GM19452 (cell line): ENCODE results near the gene SMYD3.

Experiments
- ATAC-seq: cut with Tn5 transposase; IDR thresholded peaks from one replicate; pipeline ENCODE4 v1.9.1; 2021; ENCODE audit not compliant: unreplicated experiment

The SMYD3 gene

DNA sequence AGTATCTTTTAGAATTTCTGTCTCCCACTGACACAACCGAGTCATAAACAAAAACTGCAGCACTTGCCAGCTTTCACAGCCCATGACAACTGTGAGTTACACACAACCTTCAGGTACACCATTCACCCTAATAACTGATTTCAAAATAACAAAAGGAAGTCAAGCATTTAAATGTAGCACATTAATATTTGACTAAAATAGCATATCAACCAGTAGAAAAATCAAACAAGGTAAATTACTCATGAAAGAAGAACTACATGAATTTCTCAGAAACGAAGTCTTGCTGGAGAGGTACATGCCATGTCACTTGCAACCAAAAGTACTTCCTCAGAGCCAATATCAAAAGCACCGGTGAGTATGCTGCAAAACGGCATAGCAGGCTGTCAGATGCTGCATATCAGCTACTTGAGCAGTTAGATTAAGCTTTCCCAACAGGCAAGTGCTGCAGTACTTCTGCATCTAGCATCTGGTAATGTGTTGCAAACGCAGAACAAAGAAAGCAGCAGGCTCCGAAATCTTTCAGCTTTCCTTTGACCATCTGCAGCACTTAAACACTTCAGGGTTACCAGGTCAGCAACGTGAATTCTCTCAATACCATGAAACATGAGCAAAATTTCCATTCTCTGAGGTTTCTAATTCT is 223.2 kb downstream of the SMYD3 start:
- no peak for ATAC-seq

GRCh38 chr1:246281639-246282038 is 225.4 kb downstream of the SMYD3 start:
- no peak for ATAC-seq

DNA sequence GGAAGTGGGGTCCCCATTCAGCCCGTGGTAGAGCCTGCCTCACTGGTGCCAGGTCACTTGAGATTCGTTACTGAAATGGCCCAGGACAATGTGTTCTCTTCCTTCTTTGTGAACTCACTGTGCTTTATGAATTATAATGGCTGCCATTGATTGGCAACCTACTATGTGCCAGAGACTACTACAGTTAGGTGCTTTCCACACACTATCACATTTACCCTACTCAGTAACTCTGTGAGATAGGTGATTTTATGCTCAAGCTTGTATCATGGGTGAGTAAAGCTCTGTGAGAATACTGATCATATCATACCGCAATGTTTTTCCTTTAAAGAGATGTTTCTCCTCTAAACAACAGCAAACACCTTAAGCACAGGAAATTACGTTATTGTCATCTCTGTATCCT is 225.9 kb downstream of the SMYD3 start:
- no peak for ATAC-seq

DNA sequence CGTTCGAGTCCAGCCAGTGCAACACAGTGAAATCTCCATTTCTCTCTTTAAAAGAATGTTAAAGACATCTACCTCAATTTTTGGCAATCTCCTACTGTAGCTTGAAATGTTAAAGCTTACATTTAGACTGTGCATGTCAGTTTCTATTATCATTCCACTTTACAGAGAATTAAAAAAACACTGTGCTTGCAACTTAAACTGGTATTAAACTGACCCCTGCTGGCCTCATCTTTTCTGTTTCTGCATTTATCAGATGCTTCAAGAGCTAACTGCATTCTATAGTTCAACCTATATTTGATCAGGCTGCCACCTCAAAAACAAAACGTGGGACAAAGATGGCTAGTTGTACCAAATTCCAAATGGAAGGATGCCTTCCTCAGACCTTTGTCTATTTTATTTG is 226.5 kb downstream of the SMYD3 start:
- ATAC-seq, result no peak

- ATAC-seq, result no peak
These were observed 227.7 kb downstream of the SMYD3 start for GRCh38 chr1:246279402-246279801.

DNA sequence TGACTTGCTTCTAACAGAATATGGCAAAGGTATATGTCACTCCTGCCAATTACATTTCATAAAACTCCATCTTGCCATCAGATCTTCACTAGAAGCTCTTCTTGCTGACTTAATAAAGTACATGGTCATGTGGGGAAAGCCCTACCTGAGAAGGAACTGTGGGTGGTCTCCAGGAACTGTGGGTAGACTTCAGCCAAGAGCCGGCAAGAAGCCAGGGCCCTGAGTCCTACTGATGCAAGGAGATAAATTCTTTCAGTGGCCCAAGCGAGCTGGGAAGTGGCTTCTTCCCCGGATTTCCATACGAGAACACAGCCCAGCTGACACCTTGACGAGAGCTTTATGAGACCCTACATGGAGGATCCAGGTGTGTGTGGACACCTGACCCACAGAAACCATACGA is 228.7 kb downstream of the SMYD3 start:
- ATAC-seq, result no peak

- no peak for ATAC-seq
These were observed 232.0 kb downstream of the SMYD3 start for GRCh38 chr1:246275036-246275435.

DNA sequence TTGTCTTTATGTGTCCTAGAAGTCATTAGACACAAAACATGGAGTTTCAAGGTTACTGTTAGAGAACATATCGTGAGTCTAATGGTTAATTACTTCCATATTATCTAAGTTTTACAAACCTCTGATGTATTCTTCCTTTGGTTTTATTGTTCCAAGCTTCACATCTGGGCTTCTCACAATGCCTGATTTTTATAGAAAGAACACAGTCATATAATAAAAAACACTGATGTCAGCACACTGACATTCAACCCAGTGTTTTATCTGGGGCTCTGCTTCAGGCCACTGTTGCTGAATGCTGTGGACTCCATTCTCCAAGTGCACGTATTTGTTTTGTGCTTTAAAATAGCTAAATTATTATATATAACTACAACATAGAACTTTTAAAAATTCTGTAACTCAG is 232.9 kb downstream of the SMYD3 start:
- no peak for ATAC-seq

DNA sequence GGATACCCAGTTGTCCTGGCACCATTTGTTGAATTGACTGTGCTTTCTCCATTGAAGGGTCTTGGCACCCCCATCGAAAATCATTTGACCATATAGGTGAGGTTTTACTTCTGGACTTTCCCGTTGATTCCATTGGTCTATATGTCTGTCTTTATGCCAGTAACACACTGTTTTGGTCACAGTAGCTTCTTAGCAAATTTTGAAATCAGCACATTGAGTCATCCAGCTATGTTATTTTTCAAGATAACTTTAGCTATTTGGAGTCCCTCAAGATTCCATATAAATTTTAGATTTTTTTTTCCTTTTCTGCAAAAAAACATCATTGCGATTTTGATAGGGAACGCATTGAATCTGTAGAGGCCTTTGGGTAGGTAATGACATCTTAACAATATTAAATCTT is 235.6 kb downstream of the SMYD3 start:
- ATAC-seq, result no peak

DNA sequence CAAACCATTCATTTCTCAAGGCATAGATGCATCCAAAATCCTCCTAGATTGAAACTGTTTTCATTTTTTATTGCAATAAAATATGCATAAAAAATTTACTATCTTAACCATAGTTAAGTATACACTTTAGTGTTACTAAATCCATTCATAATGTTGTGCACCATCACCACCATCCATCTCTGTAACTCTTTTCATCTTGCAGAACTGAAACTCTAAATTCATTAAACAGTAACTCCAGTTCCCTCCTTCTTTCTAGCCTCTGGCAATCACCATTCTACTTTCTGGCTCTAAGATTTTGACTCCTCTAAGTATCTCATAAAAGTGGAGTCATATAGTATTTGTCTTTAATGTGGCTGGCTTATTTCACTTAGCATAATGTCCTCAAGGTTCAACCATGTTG is 236.8 kb downstream of the SMYD3 start:
- ATAC-seq, result peak; percentile 89

- ATAC-seq, result no peak
These were observed 237.6 kb downstream of the SMYD3 start for GRCh38 chr1:246269466-246269865.

- no peak for ATAC-seq
These were observed 239.2 kb downstream of the SMYD3 start for GRCh38 chr1:246267896-246268295.

- no peak for ATAC-seq
These were observed 239.7 kb downstream of the SMYD3 start for GRCh38 chr1:246267426-246267825.

- no peak for ATAC-seq
These were observed 241.6 kb downstream of the SMYD3 start for GRCh38 chr1:246265481-246265880.

GRCh38 chr1:246262281-246262680 is 244.8 kb downstream of the SMYD3 start:
- no peak for ATAC-seq

- ATAC-seq, result no peak
These were observed 245.4 kb downstream of the SMYD3 start for GRCh38 chr1:246261639-246262038.

- no peak for ATAC-seq
These were observed 248.8 kb downstream of the SMYD3 start for GRCh38 chr1:246258250-246258649.

DNA sequence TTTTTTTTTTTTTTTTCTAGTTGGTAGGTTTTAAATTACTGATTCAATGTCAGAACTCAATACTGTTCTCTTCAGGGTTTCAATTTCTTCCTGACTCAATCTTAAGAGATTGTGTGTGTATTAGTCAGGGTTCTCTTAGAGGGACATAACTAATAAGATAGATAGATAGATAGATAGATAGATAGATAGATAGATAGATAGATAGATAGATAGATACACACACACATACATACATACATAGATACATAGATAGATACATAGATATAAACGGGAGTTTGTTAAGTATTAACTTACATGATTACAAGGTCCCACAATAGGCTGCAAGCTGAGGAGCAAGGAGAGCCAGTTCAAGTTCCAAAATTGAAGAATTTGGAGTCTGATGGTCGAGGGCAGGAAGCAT is 251.3 kb downstream of the SMYD3 start:
- no peak for ATAC-seq

- peak; percentile 70 for ATAC-seq
These were observed 252.2 kb downstream of the SMYD3 start for GRCh38 chr1:246254854-246255253.

- ATAC-seq, result no peak
These were observed 260.6 kb downstream of the SMYD3 start for GRCh38 chr1:246246430-246246829.

DNA sequence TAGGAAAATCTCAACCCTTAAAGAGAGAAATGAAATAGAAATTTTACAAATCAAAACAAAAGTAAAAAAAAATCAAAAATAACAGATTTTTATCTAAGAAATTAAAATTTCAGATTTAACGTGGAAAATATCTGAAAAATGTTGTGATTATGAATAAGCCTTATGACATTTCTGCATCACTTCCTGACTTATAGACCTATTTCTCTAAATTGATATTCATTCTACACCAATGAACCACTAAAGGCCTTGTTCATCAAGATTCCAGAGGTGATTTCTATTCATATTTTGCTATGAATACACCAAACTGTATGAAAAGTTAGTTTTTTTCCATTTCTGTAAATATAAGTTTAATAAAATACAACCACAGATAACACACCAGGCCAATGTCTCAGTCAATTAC is 261.5 kb downstream of the SMYD3 start:
- no peak for ATAC-seq

- ATAC-seq, result no peak
These were observed 275.0 kb downstream of the SMYD3 start for GRCh38 chr1:246232126-246232525.

DNA sequence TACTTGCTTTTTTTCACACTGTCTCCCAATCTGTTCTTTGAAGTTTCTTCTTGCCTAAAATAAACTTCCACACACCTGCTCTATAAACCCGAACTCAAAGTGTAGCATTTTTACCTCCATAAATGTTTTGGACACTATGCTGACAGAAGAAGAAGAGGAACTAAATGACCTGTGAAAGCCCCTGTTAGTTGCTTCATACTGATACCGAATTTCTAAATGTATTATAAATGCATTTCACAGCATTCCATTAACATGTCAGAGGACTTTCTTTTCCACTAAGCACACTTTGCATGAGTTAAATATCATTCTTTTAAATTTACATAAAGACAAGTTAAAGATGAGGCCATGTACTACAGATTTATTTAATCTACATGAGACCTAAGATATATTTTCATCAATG is 281.0 kb downstream of the SMYD3 start:
- ATAC-seq, result no peak
